Smooth muscle cell of the pulmonary artery (primary cell): ENCODE data around the gene UMOD. TPM values are rescaled to one million over a fixed set of nuclear protein-coding genes. Genes with fewer than 3 reads are reported as not detected.

Experiments
- total RNA-seq: library from RNA; depleted of rRNA; stranded (reverse); fragments of >200 nt; gene quantifications from 2 replicates; pipeline ENCODE4 v1.2.3, GENCODE V29; 2014

The UMOD gene
- total RNA-seq, result not detected in 2 replicates

GRCh38 chr16:20352615-20353014 lies at the start of gene UMOD:
Gene UMOD, minus strand, starts transcription at chr16:20352715. Its CDS starts 1,978 bp downstream, at chr16:20350737.

GRCh38 chr16:20327444-20328041 lies 25.0 kb downstream of the UMOD start, which contains the start of gene GP2:
Gene GP2, minus strand, starts transcription at chr16:20327513. Its CDS starts 1,082 bp downstream, at chr16:20326431.

Other genes with a start within 250 kb of the UMOD start
- gene GP2, start 25.2 kb downstream of the UMOD start, total RNA-seq, result not detected in 2 replicates
- gene PDILT, start 52.0 kb upstream of the UMOD start, total RNA-seq, result not detected in 2 replicates
- gene ACSM5, start 56.8 kb upstream of the UMOD start, total RNA-seq, result 0.13 TPM in 1 of 2 replicates, not detected in the other
- not detected in 2 replicates for gene ACSM2A, start 98.8 kb upstream of the UMOD start, total RNA-seq
- not detected in 2 replicates for gene ACSM2B, start 223.7 kb upstream of the UMOD start, total RNA-seq